Measurements from ENCODE around the gene STKLD1.
"Not testable (repeated sequence)": the region's sequence is repeated elsewhere in the genome, so short reads cannot be mapped to it uniquely, and the experiment has no call there.

STKLD1 gene

GRCh38 chr9:133443982-133444381, 67.8 kb downstream of the STKLD1 start:
- no peak for DNase-seq (ENCODE audit: low spot score)

GRCh38 chr9:133445293-133445969, 69.3 kb downstream of the STKLD1 start:
- DNase-seq (ENCODE audit: low spot score), result no peak

GRCh38 chr9:133448487-133448972, 72.4 kb downstream of the STKLD1 start:
- DNase-seq (ENCODE audit: low spot score), result no peak

GRCh38 chr9:133449760-133450159, 73.6 kb downstream of the STKLD1 start:
- DNase-seq (ENCODE audit: low spot score), result no peak

- not testable (repeated sequence) for DNase-seq (ENCODE audit: low spot score)
Observed at GRCh38 chr9:133451865-133452264, 75.7 kb downstream of the STKLD1 start.

- DNase-seq (ENCODE audit: low spot score), result no peak
Observed at GRCh38 chr9:133452562-133452961, 76.4 kb downstream of the STKLD1 start.

GRCh38 chr9:133453651-133454050, 77.5 kb downstream of the STKLD1 start:
- no peak for DNase-seq (ENCODE audit: low spot score)

- no peak for DNase-seq (ENCODE audit: low spot score)
Observed at GRCh38 chr9:133454325-133454724, 78.2 kb downstream of the STKLD1 start.

- no peak for DNase-seq (ENCODE audit: low spot score)
Observed at GRCh38 chr9:133454943-133455673, 78.9 kb downstream of the STKLD1 start.
